Skeletal muscle satellite cell (primary cell): ENCODE measurements around the gene EIF4EBP2.

ENCODE experiments used
- H3K27me3 ChIP-seq: 2 replicates; pipeline ENCODE4 v1.7.0; 2013; ENCODE audit warnings: low read length; ENCODE audit not compliant: control insufficient read depth, insufficient read depth
- H3K36me3 ChIP-seq: 2 replicates; pipeline ENCODE4 v1.7.0; 2013; ENCODE audit warnings: mild to moderate bottlenecking, control low read depth, low read length; ENCODE audit not compliant: insufficient read depth
- H3K4me1 ChIP-seq: 2 replicates; pipeline ENCODE4 v1.7.0; 2013; ENCODE audit warnings: low read length; ENCODE audit not compliant: control insufficient read depth, insufficient read depth
- H3K4me2 ChIP-seq: 2 replicates; pipeline ENCODE4 v1.7.0; 2013; ENCODE audit warnings: mild to moderate bottlenecking, low read length
- H3K4me3 ChIP-seq: 2 replicates; pipeline ENCODE4 v1.7.0; 2013; ENCODE audit warnings: low read length
- H3K9ac ChIP-seq: 2 replicates; pipeline ENCODE4 v1.7.0; 2013; ENCODE audit warnings: mild to moderate bottlenecking, low read depth, low read length, moderate library complexity
- H3K9me3 ChIP-seq: replicated peaks from 2 replicates; pipeline ENCODE4 v1.7.0; 2013; ENCODE audit warnings: mild to moderate bottlenecking, control low read depth, low read length

The EIF4EBP2 gene

GRCh38 chr10:70457759-70458305 is 53.9 kb downstream of the EIF4EBP2 start:
- peak overlapping the region; percentile 47 for H3K4me3 ChIP-seq
- peak overlapping the region; percentile 79 for H3K4me2 ChIP-seq
- H3K27me3 ChIP-seq, result peaks cover 32% of the 10 kb centered on the region
- no peaks in the 10 kb centered on the region for H3K9me3 ChIP-seq
- H3K36me3 ChIP-seq, result no peaks in the 10 kb centered on the region
- H3K9ac ChIP-seq, result peak overlapping the region; percentile 36
- peaks cover 15% of the 10 kb centered on the region for H3K4me1 ChIP-seq

- peaks cover 34% of the 10 kb centered on the region for H3K27me3 ChIP-seq
- peaks cover 16% of the 10 kb centered on the region for H3K4me1 ChIP-seq
- H3K36me3 ChIP-seq, result no peaks in the 10 kb centered on the region
- peak overlapping the region; percentile 79 for H3K4me2 ChIP-seq
- H3K9me3 ChIP-seq, result no peaks in the 10 kb centered on the region
- H3K4me3 ChIP-seq, result peak overlapping the region; percentile 47
- H3K9ac ChIP-seq, result peak overlapping the region; percentile 36
Measured at GRCh38 chr10:70458329-70459060, 54.5 kb downstream of the EIF4EBP2 start.

GRCh38 chr10:70459061-70459773 is 55.3 kb downstream of the EIF4EBP2 start:
- H3K4me2 ChIP-seq, result no peak overlapping the region
- peaks cover 16% of the 10 kb centered on the region for H3K4me1 ChIP-seq
- H3K36me3 ChIP-seq, result no peaks in the 10 kb centered on the region
- peaks cover 38% of the 10 kb centered on the region for H3K27me3 ChIP-seq
- no peak overlapping the region for H3K4me3 ChIP-seq
- H3K9me3 ChIP-seq, result no peaks in the 10 kb centered on the region
- no peak overlapping the region for H3K9ac ChIP-seq

GRCh38 chr10:70459774-70460490 is 56.0 kb downstream of the EIF4EBP2 start:
- H3K27me3 ChIP-seq, result peaks cover 37% of the 10 kb centered on the region
- H3K36me3 ChIP-seq, result no peaks in the 10 kb centered on the region
- H3K9me3 ChIP-seq, result no peaks in the 10 kb centered on the region
- no peak overlapping the region for H3K9ac ChIP-seq
- H3K4me3 ChIP-seq, result no peak overlapping the region
- H3K4me2 ChIP-seq, result no peak overlapping the region
- peaks cover 16% of the 10 kb centered on the region for H3K4me1 ChIP-seq

- H3K27me3 ChIP-seq, result peaks cover 32% of the 10 kb centered on the region
- no peak overlapping the region for H3K9ac ChIP-seq
- H3K9me3 ChIP-seq, result no peaks in the 10 kb centered on the region
- no peak overlapping the region for H3K4me3 ChIP-seq
- H3K36me3 ChIP-seq, result no peaks in the 10 kb centered on the region
- H3K4me2 ChIP-seq, result no peak overlapping the region
- peaks cover 16% of the 10 kb centered on the region for H3K4me1 ChIP-seq
Measured at GRCh38 chr10:70461397-70462348, 57.7 kb downstream of the EIF4EBP2 start.

GRCh38 chr10:70462349-70462984 is 58.5 kb downstream of the EIF4EBP2 start:
- no peaks in the 10 kb centered on the region for H3K9me3 ChIP-seq
- no peak overlapping the region for H3K9ac ChIP-seq
- no peaks in the 10 kb centered on the region for H3K36me3 ChIP-seq
- H3K4me1 ChIP-seq, result peaks cover 16% of the 10 kb centered on the region
- H3K27me3 ChIP-seq, result peaks cover 38% of the 10 kb centered on the region
- no peak overlapping the region for H3K4me3 ChIP-seq
- H3K4me2 ChIP-seq, result no peak overlapping the region

- Histone ChIP-seq H3K4me1 (peaks cover 7% of the 10 kb centered on the region), H3K27me3 (peaks cover 54% of the 10 kb centered on the region), H3K4me2 (no peak overlapping the region), H3K9ac (no peak overlapping the region), H3K36me3 (no peaks in the 10 kb centered on the region), H3K4me3 (no peak overlapping the region), H3K9me3 (no peaks in the 10 kb centered on the region)
Measured at GRCh38 chr10:70465278-70465677, 61.3 kb downstream of the EIF4EBP2 start.

GRCh38 chr10:70465832-70466231 is 61.9 kb downstream of the EIF4EBP2 start:
- no peaks in the 10 kb centered on the region for H3K9me3 ChIP-seq
- peaks cover 54% of the 10 kb centered on the region for H3K27me3 ChIP-seq
- peaks cover 7% of the 10 kb centered on the region for H3K4me1 ChIP-seq
- H3K4me2 ChIP-seq, result no peak overlapping the region
- H3K36me3 ChIP-seq, result no peaks in the 10 kb centered on the region
- H3K4me3 ChIP-seq, result no peak overlapping the region
- no peak overlapping the region for H3K9ac ChIP-seq

- peaks cover 7% of the 10 kb centered on the region for H3K4me1 ChIP-seq
- no peaks in the 10 kb centered on the region for H3K9me3 ChIP-seq
- no peaks in the 10 kb centered on the region for H3K36me3 ChIP-seq
- peaks cover 64% of the 10 kb centered on the region for H3K27me3 ChIP-seq
- H3K9ac ChIP-seq, result no peak overlapping the region
- H3K4me2 ChIP-seq, result no peak overlapping the region
- no peak overlapping the region for H3K4me3 ChIP-seq
Measured at GRCh38 chr10:70466951-70467350, 63.0 kb downstream of the EIF4EBP2 start.

GRCh38 chr10:70472799-70473454 is 69.0 kb downstream of the EIF4EBP2 start:
- Histone ChIP-seq H3K4me3 (no peak overlapping the region), H3K4me2 (no peak overlapping the region), H3K36me3 (no peaks in the 10 kb centered on the region), H3K27me3 (peaks cover 79% of the 10 kb centered on the region), H3K9ac (no peak overlapping the region), H3K4me1 (peaks cover 2% of the 10 kb centered on the region), H3K9me3 (no peaks in the 10 kb centered on the region)
